Right lobe of liver (tissue), 4 donors: ENCODE measurements around the gene RPRML.

Source experiments
- POLR2A ChIP-seq: fragments of 450-650 bp; IDR thresholded peaks from one replicate; pipeline ENCODE4 v1.6.1; 2017; ENCODE audit warnings: antibody characterized with exemption, mild to moderate bottlenecking
- TF ChIP-seq, protein P1 (sequence below), 4 donors: fragments of 200-600 bp in 3 of 4; fragments of 450-650 bp in 1 of 4; IDR thresholded peaks; one replicate each; pipeline versions ENCODE4 v1.5.1 to v1.8.0; 2016 to 2022; ENCODE audit warnings: antibody characterized with exemption in 4 of 4, mild to moderate bottlenecking in 2 of 4
- donor health status: DM: no; HTN: no; CAD: no.
- donor health status: DM: no; HTN: no; CAD: no.
- donor health status: DM: no; HTN: yes; CAD: no.

DNA sequence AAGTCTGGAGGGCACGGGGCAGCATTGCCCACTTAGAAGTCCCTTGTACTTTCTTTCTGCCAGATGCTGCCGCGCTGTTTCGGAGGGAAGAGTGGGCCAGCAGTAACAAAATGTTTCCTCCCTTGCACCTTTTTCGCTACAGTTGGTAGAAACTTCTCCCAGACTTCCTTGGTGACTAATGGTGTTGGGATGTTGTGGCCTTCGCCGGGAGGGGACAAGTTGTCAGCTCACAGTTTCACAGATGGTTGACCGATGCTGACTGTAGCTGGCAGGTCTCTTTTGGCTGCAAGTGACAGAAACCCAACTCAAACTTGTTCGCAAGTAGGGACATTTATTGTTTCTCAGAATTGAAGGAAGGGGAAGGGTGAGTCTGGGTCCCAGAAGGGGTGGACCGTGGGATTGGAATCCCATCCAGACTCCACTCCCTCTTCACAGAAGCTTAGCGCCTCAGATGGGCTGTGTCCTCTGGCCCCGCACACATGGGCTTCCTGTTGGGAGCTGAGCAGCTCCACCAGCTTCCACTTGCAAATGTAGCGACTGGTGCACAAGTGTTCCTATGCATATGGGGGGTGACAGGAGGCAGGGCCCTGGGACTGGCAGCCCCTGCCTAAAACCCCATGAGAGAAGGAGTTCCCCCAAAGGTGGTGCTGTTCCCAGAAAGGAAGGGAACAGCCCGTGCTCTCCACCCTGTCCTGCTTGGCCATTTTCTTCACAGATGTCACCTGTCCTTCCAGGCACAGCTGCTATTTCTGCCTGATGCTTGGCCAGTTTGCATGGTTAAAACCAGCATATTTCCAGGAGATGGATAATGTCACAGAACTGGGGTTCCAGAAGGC, 30.9 kb upstream of the RPRML start:
- TF ChIP-seq POLR2A: no peak
- TF ChIP-seq, protein P1, sequence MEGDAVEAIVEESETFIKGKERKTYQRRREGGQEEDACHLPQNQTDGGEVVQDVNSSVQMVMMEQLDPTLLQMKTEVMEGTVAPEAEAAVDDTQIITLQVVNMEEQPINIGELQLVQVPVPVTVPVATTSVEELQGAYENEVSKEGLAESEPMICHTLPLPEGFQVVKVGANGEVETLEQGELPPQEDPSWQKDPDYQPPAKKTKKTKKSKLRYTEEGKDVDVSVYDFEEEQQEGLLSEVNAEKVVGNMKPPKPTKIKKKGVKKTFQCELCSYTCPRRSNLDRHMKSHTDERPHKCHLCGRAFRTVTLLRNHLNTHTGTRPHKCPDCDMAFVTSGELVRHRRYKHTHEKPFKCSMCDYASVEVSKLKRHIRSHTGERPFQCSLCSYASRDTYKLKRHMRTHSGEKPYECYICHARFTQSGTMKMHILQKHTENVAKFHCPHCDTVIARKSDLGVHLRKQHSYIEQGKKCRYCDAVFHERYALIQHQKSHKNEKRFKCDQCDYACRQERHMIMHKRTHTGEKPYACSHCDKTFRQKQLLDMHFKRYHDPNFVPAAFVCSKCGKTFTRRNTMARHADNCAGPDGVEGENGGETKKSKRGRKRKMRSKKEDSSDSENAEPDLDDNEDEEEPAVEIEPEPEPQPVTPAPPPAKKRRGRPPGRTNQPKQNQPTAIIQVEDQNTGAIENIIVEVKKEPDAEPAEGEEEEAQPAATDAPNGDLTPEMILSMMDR (IDR thresholded peaks at IDR 0.05): no peak
